ENCODE data around the gene RCC1. TPM values are rescaled to one million over a fixed set of nuclear protein-coding genes. Genes with fewer than 3 reads are reported as not detected.
A peak's percentile ranks its signal among the peaks of the same experiment; 100 is the strongest.

Gene RCC1
- total and polyA plus RNA-seq, 4 donors = 9.0 to 17.0 (median 9.5) TPM

DNA sequence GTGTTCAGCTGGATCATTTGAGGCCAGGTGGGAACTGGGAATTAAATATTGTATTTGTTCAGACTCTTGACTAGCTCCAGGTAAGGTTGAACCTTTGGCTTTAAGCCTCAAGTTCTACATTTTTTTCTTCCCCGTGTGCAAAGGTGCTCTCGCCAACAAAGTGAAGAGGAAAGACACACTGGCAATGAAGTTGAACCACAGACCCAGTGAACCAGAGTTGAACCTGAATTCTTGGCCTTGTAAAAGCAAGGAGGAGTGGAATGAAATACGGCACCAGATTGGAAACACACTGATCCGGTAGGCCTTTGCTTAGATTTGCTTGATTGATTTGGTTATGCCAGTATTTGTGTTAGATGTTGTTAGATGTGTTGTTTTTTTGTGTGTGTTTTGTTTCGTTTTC, 25.5 kb upstream of the RCC1 start:
- DNase-seq (no peak), ATAC-seq (ENCODE audit: low FRiP score) (no peak)
- intact Hi-C loops (cut with DNase I) = no loop called here
- WGBS, 2 donors = 83 to 87% methylated on average over 5 of the region's 5 CpGs
- Histone ChIP-seq H3K36me3 (ENCODE audit: control insufficient read depth in 1 of 2, insufficient read depth in 2 of 2, low read length in 1 of 2) (peaks cover 0 to 7% of the 10 kb centered on the region in 2 donors), H3K4me3 (ENCODE audit: low read length in 2 of 2) (no peak overlapping the region), H3K27ac (ENCODE audit: low read depth in 1 of 2, low read length in 2 of 2) (no peak overlapping the region), H3K9me3 (ENCODE audit: control insufficient read depth, low read length) (no peaks in the 10 kb centered on the region), H3K4me1 (ENCODE audit: control insufficient read depth in 1 of 2, insufficient read depth in 2 of 2, low read length in 2 of 2) (no peaks in the 10 kb centered on the region), H3K27me3 (ENCODE audit: control insufficient read depth in 1 of 2, insufficient read depth in 2 of 2, low read length in 1 of 2) (no peaks in the 10 kb centered on the region)

DNA sequence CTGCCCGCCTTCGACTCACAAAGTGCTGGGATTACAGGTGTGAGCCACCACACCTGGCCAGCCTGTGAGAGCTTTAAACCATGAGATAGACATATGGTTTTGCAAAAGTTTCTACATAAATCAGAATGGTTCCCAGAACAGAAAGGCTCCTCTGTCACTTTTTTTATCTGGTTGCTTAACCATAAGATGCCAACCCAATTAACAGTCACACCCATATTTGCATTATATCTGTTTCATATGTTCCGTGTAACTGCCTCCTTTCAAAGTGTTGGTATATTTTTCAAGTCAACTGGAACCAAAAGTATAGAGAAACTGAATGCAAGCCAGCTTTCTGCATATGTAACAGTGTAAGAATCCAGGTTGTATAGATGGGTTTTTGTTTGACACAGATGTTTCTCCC, 23.7 kb upstream of the RCC1 start:
- intact Hi-C loops (cut with DNase I) = no loop called here
- no peaks in the 10 kb centered on the region for H3K9me3 ChIP-seq (ENCODE audit: control insufficient read depth, low read length)
- H3K36me3 ChIP-seq (ENCODE audit: control insufficient read depth in 1 of 2, insufficient read depth in 2 of 2, low read length in 1 of 2) = peaks cover 0 to 6% of the 10 kb centered on the region in 2 donors

DNA sequence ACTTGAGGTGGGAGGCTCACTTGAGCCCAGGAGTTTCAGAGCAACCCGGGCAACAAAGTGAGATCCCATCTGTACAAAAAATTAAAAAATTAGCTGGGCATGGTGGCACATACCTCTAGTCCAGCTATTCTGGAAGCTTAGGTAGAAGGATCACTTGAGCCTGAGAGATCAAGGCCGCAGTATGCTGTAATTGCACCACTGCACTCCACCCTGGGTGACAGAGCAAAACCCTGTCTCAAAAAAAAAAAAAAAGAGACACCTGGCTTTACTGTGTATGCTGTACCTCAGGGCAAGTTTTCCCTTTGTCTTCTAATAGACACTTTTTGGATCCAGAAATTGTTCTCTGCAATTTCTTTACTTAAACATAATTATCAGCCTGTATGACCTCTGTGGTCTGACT, 23.1 kb upstream of the RCC1 start:
- H3K27me3 ChIP-seq (ENCODE audit: control insufficient read depth in 1 of 2, insufficient read depth in 2 of 2, low read length in 1 of 2) = no peaks in the 10 kb centered on the region
- intact Hi-C loops (cut with DNase I) = no loop called here
- DNase-seq (no peak), ATAC-seq (ENCODE audit: low FRiP score) (no peak)
- no peak overlapping the region for H3K27ac ChIP-seq (ENCODE audit: low read depth in 1 of 2, low read length in 2 of 2)
- H3K9me3 ChIP-seq (ENCODE audit: control insufficient read depth, low read length) = no peaks in the 10 kb centered on the region
- peaks cover 0 to 4% of the 10 kb centered on the region in 2 donors for H3K36me3 ChIP-seq (ENCODE audit: control insufficient read depth in 1 of 2, insufficient read depth in 2 of 2, low read length in 1 of 2)
- H3K4me3 ChIP-seq (ENCODE audit: low read length in 2 of 2) = no peak overlapping the region
- WGBS, 2 donors = 95% methylated on average over 2 of the region's 2 CpGs
- no peaks in the 10 kb centered on the region for H3K4me1 ChIP-seq (ENCODE audit: control insufficient read depth in 1 of 2, insufficient read depth in 2 of 2, low read length in 2 of 2)

More for the DNA sequence above, 23.7 kb upstream of the RCC1 start:
- 76 to 89% methylated on average over 3 of the region's 3 CpGs for WGBS, 2 donors
- Histone ChIP-seq H3K27me3 (ENCODE audit: control insufficient read depth in 1 of 2, insufficient read depth in 2 of 2, low read length in 1 of 2) (no peaks in the 10 kb centered on the region), H3K4me3 (ENCODE audit: low read length in 2 of 2) (no peak overlapping the region), H3K27ac (ENCODE audit: low read depth in 1 of 2, low read length in 2 of 2) (no peak overlapping the region), H3K4me1 (ENCODE audit: control insufficient read depth in 1 of 2, insufficient read depth in 2 of 2, low read length in 2 of 2) (no peaks in the 10 kb centered on the region)
- DNase-seq = no peak
- ATAC-seq (ENCODE audit: low FRiP score) = no peak

DNA sequence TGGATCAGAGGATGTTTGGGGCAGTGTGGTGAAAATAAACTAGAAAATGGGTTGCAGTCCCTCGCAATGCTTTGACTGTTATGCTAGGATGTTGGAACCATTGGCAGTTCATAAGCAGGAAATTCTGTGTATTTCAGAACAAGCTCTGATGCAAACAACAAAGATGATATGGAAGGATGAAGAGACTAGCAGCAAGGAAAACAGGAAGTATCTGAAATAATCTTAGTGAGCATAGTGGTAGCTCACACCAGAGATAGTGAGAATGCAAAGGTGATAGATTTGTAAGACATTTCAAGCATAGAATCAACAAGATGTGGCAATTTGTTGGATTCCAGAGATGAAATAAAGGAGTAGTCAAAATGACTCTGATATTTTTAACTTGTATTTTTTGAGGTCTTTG, 11.1 kb upstream of the RCC1 start:
- peaks cover 5 to 13% of the 10 kb centered on the region in 2 donors for H3K36me3 ChIP-seq (ENCODE audit: control insufficient read depth in 1 of 2, insufficient read depth in 2 of 2, low read length in 1 of 2)

DNA sequence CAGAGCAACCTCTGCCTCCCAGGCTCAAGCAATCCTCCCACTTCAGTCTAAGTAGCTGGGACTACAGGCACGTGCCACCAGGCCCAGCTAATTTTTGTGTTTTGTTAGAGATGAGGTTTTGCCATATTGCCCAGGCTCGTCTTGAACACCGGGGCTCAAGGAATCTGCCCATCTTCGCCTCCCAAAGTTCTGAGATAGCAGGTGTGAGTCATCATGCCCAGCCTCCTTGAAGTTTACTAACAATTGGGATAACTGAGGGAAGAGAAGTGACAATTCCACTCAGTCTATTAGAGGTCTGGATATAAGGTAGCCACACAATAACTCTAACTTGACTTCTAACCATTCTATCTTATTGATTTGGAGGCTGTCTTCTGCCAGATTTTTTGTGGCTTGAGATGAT, 6.3 kb upstream of the RCC1 start:
- 83 to 88% methylated on average over 4 of the region's 4 CpGs for WGBS, 2 donors
- Histone ChIP-seq H3K4me1 (ENCODE audit: control insufficient read depth in 1 of 2, insufficient read depth in 2 of 2, low read length in 2 of 2) (no peaks in the 10 kb centered on the region), H3K36me3 (ENCODE audit: control insufficient read depth in 1 of 2, insufficient read depth in 2 of 2, low read length in 1 of 2) (peaks cover 5 to 7% of the 10 kb centered on the region in 2 donors), H3K9me3 (ENCODE audit: control insufficient read depth, low read length) (no peaks in the 10 kb centered on the region), H3K27ac (ENCODE audit: low read depth in 1 of 2, low read length in 2 of 2) (no peak overlapping the region), H3K27me3 (ENCODE audit: control insufficient read depth in 1 of 2, insufficient read depth in 2 of 2, low read length in 1 of 2) (no peaks in the 10 kb centered on the region), H3K4me3 (ENCODE audit: low read length in 2 of 2) (no peak overlapping the region)
- intact Hi-C loops (cut with DNase I) = no loop called here
- ATAC-seq (ENCODE audit: low FRiP score) (no peak), DNase-seq (peak in 1 of 2 donors; percentile 8)

More for the DNA sequence above, 11.1 kb upstream of the RCC1 start:
- 88 to 95% methylated on average over 1 of the region's 1 CpG for WGBS, 2 donors
- Histone ChIP-seq H3K27ac (ENCODE audit: low read depth in 1 of 2, low read length in 2 of 2) (no peak overlapping the region), H3K27me3 (ENCODE audit: control insufficient read depth in 1 of 2, insufficient read depth in 2 of 2, low read length in 1 of 2) (no peaks in the 10 kb centered on the region), H3K4me3 (ENCODE audit: low read length in 2 of 2) (no peak overlapping the region), H3K4me1 (ENCODE audit: control insufficient read depth in 1 of 2, insufficient read depth in 2 of 2, low read length in 2 of 2) (no peaks in the 10 kb centered on the region), H3K9me3 (ENCODE audit: control insufficient read depth, low read length) (no peaks in the 10 kb centered on the region)
- ATAC-seq (ENCODE audit: low FRiP score) (no peak), DNase-seq (no peak)
- intact Hi-C loops (cut with DNase I) = no loop called here

DNA sequence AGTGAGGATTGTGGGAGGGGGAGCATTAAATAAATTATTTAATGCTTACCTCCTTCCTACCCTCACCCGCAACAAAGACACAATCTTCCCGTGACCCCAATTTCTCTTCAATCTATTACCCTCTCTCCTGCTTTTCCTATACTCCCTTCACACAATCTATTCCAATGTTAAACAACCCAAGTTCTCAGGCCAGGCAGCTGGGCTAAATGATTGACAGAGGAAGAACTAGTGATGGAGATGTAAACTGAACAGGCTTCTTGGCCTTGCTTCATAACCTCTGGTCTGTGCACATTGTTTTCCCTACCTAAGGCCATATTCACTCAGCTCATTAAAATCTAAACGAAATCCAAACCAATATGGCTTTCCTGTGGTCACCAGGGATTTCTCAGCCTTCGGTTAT, 3.9 kb upstream of the RCC1 start:
- Histone ChIP-seq H3K27me3 (ENCODE audit: control insufficient read depth in 1 of 2, insufficient read depth in 2 of 2, low read length in 1 of 2) (no peaks in the 10 kb centered on the region), H3K27ac (ENCODE audit: low read depth in 1 of 2, low read length in 2 of 2) (no peak overlapping the region), H3K36me3 (ENCODE audit: control insufficient read depth in 1 of 2, insufficient read depth in 2 of 2, low read length in 1 of 2) (peaks cover under 1 to 2% of the 10 kb centered on the region in 2 donors), H3K4me1 (ENCODE audit: control insufficient read depth in 1 of 2, insufficient read depth in 2 of 2, low read length in 2 of 2) (no peaks in the 10 kb centered on the region), H3K4me3 (ENCODE audit: low read length in 2 of 2) (no peak overlapping the region), H3K9me3 (ENCODE audit: control insufficient read depth, low read length) (no peaks in the 10 kb centered on the region)
- DNase-seq (peak in 1 of 2 donors; percentile 2), ATAC-seq (ENCODE audit: low FRiP score) (no peak)
- 58 to 63% methylated on average over 4 of the region's 4 CpGs for WGBS, 2 donors
- intact Hi-C loops (cut with DNase I) = loop anchor here in 1 of 2 donors (10.0 kb wide), 2 partner anchors 67 to 137 kb away; partner anchors contain the start of gene PHACTR4

DNA sequence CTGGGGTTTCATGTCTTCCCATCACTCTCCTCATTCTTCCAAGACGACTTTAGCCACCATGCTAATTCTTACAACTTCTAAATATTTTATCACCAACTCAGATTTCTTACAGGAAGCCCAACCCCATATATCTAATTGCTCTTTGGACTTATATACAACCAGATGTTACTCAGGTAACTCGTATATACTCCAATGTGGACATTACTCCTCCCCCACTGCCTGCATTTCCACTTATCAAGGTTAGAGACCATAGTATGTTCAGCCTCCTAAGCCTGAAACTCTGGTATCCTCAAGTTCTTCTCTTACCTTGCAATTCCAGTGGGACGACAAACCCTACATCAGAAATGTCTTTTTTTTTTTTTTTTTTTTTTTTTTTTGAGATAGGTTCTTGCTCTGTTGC, 2.7 kb upstream of the RCC1 start:
- Histone ChIP-seq H3K27ac (ENCODE audit: low read depth in 1 of 2, low read length in 2 of 2) (no peak overlapping the region), H3K4me3 (ENCODE audit: low read length in 2 of 2) (no peak overlapping the region), H3K9me3 (ENCODE audit: control insufficient read depth, low read length) (no peaks in the 10 kb centered on the region), H3K27me3 (ENCODE audit: control insufficient read depth in 1 of 2, insufficient read depth in 2 of 2, low read length in 1 of 2) (no peaks in the 10 kb centered on the region), H3K4me1 (ENCODE audit: control insufficient read depth in 1 of 2, insufficient read depth in 2 of 2, low read length in 2 of 2) (no peaks in the 10 kb centered on the region), H3K36me3 (ENCODE audit: control insufficient read depth in 1 of 2, insufficient read depth in 2 of 2, low read length in 1 of 2) (peaks cover 0 to under 1% of the 10 kb centered on the region in 2 donors)
- ATAC-seq (ENCODE audit: low FRiP score) = no peak
- no peak for DNase-seq
- intact Hi-C loops (cut with DNase I) = loop anchor here in 1 of 2 donors (10.0 kb wide), 2 partner anchors 68 to 138 kb away; partner anchors contain the start of gene PHACTR4
- WGBS, 2 donors = 73 to 76% methylated on average over 3 of the region's 3 CpGs

DNA sequence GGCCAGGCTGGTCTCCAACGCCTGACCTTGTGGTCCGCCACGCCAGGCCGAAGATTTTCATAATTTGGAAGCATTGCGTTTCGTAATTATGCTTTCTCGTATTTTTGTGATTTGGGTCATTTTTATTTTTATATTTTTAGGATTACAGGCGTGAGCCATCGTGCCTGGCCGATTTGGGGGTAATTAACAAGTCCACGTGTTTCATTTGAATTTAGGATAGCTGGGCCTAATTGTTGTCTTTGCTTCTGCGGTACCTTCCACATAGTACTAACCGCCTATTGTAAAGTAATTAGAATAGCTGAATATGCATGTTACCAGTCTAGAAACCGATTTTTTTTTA, 1.0 kb downstream of the RCC1 start:
- intact Hi-C loops (cut with DNase I) = loop anchor here (5.0 to 10.0 kb wide), 3 partner anchors 72 to 142 kb away; partner anchors contain the start of gene PHACTR4 (in 1 of the 2)

DNA sequence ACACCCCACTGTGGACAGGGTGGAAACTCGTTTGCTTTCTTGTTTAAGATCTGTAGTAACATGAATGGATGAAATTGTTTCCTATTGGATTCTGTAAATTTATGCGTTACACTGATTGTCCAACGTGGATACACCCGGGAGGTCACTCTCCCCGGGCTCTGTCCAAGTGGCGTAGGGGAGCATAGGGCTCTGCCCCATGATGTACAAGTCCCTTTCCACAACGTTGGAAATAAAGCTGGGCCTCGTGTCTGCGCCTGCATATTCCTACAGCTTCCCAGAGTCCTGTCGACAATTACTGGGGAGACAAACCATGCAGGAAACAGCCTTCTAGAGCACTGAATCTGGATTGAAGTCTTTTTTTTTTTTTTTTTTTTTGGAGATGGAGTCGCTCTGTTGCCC, 1.4 kb downstream of the RCC1 start:
- intact Hi-C loops (cut with DNase I) = loop anchor here (5.0 to 10.0 kb wide), 3 partner anchors 72 to 142 kb away; partner anchors contain the start of gene PHACTR4 (in 1 of the 2)
- peak overlapping the region in 1 of 2 donors; percentile 17 for H3K27ac ChIP-seq (ENCODE audit: low read depth in 1 of 2, low read length in 2 of 2)
- DNase-seq = peak in 1 of 2 donors; percentile 38
- H3K4me3 ChIP-seq (ENCODE audit: low read length in 2 of 2) = peak overlapping the region; percentile 87 to 88
- H3K27me3 ChIP-seq (ENCODE audit: control insufficient read depth in 1 of 2, insufficient read depth in 2 of 2, low read length in 1 of 2) = no peaks in the 10 kb centered on the region
- ATAC-seq (ENCODE audit: low FRiP score) = no peak
- H3K36me3 ChIP-seq (ENCODE audit: control insufficient read depth in 1 of 2, insufficient read depth in 2 of 2, low read length in 1 of 2) = peaks cover 3 to 5% of the 10 kb centered on the region in 2 donors
- H3K4me1 ChIP-seq (ENCODE audit: control insufficient read depth in 1 of 2, insufficient read depth in 2 of 2, low read length in 2 of 2) = no peaks in the 10 kb centered on the region
- no peaks in the 10 kb centered on the region for H3K9me3 ChIP-seq (ENCODE audit: control insufficient read depth, low read length)
- WGBS, 2 donors = 7% methylated on average over 11 of the region's 11 CpGs

More for the DNA sequence above, 1.0 kb downstream of the RCC1 start:
- peak in 1 of 2 donors; percentile 52 for DNase-seq
- H3K36me3 ChIP-seq (ENCODE audit: control insufficient read depth in 1 of 2, insufficient read depth in 2 of 2, low read length in 1 of 2) = peaks cover 3 to 5% of the 10 kb centered on the region in 2 donors
- peak overlapping the region; percentile 87 to 88 for H3K4me3 ChIP-seq (ENCODE audit: low read length in 2 of 2)
- no peaks in the 10 kb centered on the region for H3K4me1 ChIP-seq (ENCODE audit: control insufficient read depth in 1 of 2, insufficient read depth in 2 of 2, low read length in 2 of 2)
- no peaks in the 10 kb centered on the region for H3K9me3 ChIP-seq (ENCODE audit: control insufficient read depth, low read length)
- ATAC-seq (ENCODE audit: low FRiP score) = no peak
- H3K27ac ChIP-seq (ENCODE audit: low read depth in 1 of 2, low read length in 2 of 2) = peak overlapping the region in 1 of 2 donors; percentile 59
- 4 to 6% methylated on average over 14 of the region's 14 CpGs for WGBS, 2 donors
- H3K27me3 ChIP-seq (ENCODE audit: control insufficient read depth in 1 of 2, insufficient read depth in 2 of 2, low read length in 1 of 2) = no peaks in the 10 kb centered on the region

All from aorta (tissue), 5 donors.